ENCODE measurements around the gene BRINP1.

- TF ChIP-seq CTCF (conservative IDR thresholded peaks at IDR 0.05; ENCODE audit: low read depth, low read length) (no peak), EZH2 (IDR thresholded peaks at IDR 0.05; ENCODE audit: borderline replicate concordance, low read depth, low read length, poor library complexity, severe bottlenecking) (no peak)
These were observed 204.5 kb downstream of the BRINP1 start for GRCh38 chr9:119164716-119165115.
